PC-3 (cell line): ENCODE results near the gene BPIFA3. TPM values are rescaled to one million over a fixed set of nuclear protein-coding genes. Genes with fewer than 3 reads are reported as not detected.

ENCODE experiments used
- ATAC-seq: fragments of 200-7000 bp; cut with Tn5 transposase; 2 replicates; pipeline ENCODE4 v1.9.1; 2020; ENCODE audit warnings: mild to moderate bottlenecking, moderate library complexity
- BruUV-seq: library from RNA; stranded (reverse); fragments of 400-500 nt; replicated peaks from 2 replicates; lab custom pipeline; 2021; lab: Mats Ljungman, UMichigan
- CTCF ChIA-PET: fragments of 300-600 bp; sonication (Branson Sonifier 250); formaldehyde crosslinking; loops from one replicate; lab custom pipeline; 2022; ENCODE audit warnings: antibody characterized with exemption; lab: Charles Lee
- POLR2A ChIA-PET: fragments of 300-600 bp; sonication (Branson Sonifier 250); formaldehyde crosslinking; loops from one replicate; lab custom pipeline; 2022; ENCODE audit warnings: antibody characterized with exemption; ENCODE audit not compliant: unreplicated experiment; lab: Charles Lee
- DNase-seq: peaks from one replicate; pipeline ENCODE4 v3.0.0-alpha.2; 2015
- H2AFZ ChIP-seq: fragments of 300-600 bp; sonication (generic); 2 replicates; pipeline ENCODE4 v1.6.0; 2016; ENCODE audit warnings: antibody characterized with exemption, low read length
- H3F3A ChIP-seq: fragments of 300-600 bp; sonication (generic); one replicate; pipeline ENCODE4 v1.6.0; 2017; ENCODE audit warnings: antibody characterized with exemption, low read length, control low read depth, mild to moderate bottlenecking; ENCODE audit not compliant: unreplicated experiment
- H3K27ac ChIP-seq: fragments of 300-600 bp; sonication (generic); 2 replicates; pipeline ENCODE4 v1.5.1; 2016; ENCODE audit warnings: mild to moderate bottlenecking, low read length
- H3K27me3 ChIP-seq: fragments of 300-600 bp; sonication (generic); 2 replicates; pipeline ENCODE4 v1.6.1; 2016; ENCODE audit warnings: low read length, mixed read lengths
- H3K36me3 ChIP-seq: fragments of 300-600 bp; sonication (generic); 2 replicates; pipeline ENCODE4 v1.6.1; 2016; ENCODE audit warnings: low read depth, mixed run types, low read length, mixed read lengths
- H3K4me1 ChIP-seq: fragments of 300-600 bp; sonication (generic); 2 replicates; pipeline ENCODE4 v1.5.1; 2016; ENCODE audit warnings: low read length; ENCODE audit not compliant: insufficient read depth
- H3K4me2 ChIP-seq: fragments of 300-600 bp; sonication (generic); 2 replicates; pipeline ENCODE4 v1.6.0; 2016; ENCODE audit warnings: low read length
- H3K4me3 ChIP-seq: fragments of 300-600 bp; sonication (generic); 2 replicates; pipeline ENCODE4 v1.5.1; 2016; ENCODE audit warnings: mild to moderate bottlenecking, low read length, mixed read lengths
- H3K79me2 ChIP-seq: fragments of 300-600 bp; sonication (generic); 2 replicates; pipeline ENCODE4 v1.6.1; 2017; ENCODE audit warnings: low read length, mixed read lengths
- H3K9ac ChIP-seq: fragments of 300-600 bp; sonication (generic); 2 replicates; pipeline ENCODE4 v1.6.0; 2016; ENCODE audit warnings: mild to moderate bottlenecking, low read length
- H3K9me2 ChIP-seq: fragments of 300-600 bp; sonication (generic); replicated peaks from 2 replicates; pipeline ENCODE4 v1.6.1; 2016; ENCODE audit warnings: mixed run types, low read length, mixed read lengths
- H3K9me3 ChIP-seq: fragments of 300-600 bp; sonication (generic); 2 replicates; pipeline ENCODE4 v1.6.1; 2016; ENCODE audit warnings: low read length, mixed read lengths
- H4K20me1 ChIP-seq: fragments of 300-600 bp; sonication (generic); 2 replicates; pipeline ENCODE4 v1.6.1; 2016; ENCODE audit warnings: low read length, mixed read lengths
- CTCF ChIP-seq: fragments of 300-600 bp; sonication (generic); conservative IDR thresholded peaks from 2 replicates; pipeline ENCODE4 v1.5.1; 2017; ENCODE audit warnings: antibody characterized with exemption, low read depth, mild to moderate bottlenecking, low read length
- EZH2 ChIP-seq: fragments of 300-600 bp; sonication (generic); IDR thresholded peaks from one replicate; pipeline ENCODE4 v1.6.1; 2017; ENCODE audit warnings: antibody characterized with exemption, mild to moderate bottlenecking, low read length; ENCODE audit not compliant: unreplicated experiment
- EZH2phosphoT487 ChIP-seq: fragments of 300-600 bp; sonication (generic); IDR thresholded peaks from 2 replicates; pipeline ENCODE4 v1.6.1; 2018; ENCODE audit warnings: mild to moderate bottlenecking, antibody characterized with exemption, low read length, borderline replicate concordance
- intact Hi-C: fragments of 100-400 bp; cut with micrococcal nuclease; formaldehyde crosslinking; loops from 2 replicates; pipeline ENCODE4 v1.9.0; 2023
- total RNA-seq: library from RNA; depleted of rRNA; stranded (reverse); fragments of >200 nt; gene quantifications from 2 replicates; pipeline ENCODE4 v1.2.3, GENCODE V29; 2014

BPIFA3 gene
- total RNA-seq, 1 experiment from 2014 or later: not detected

GRCh38 chr20:33275215-33275614 lies 58.1 kb downstream of the BPIFA3 start:
- no peaks in the 10 kb centered on the region for H3K9me3 ChIP-seq
- H3K4me1 ChIP-seq: no peaks in the 10 kb centered on the region
- no peaks in the 10 kb centered on the region for H3K79me2 ChIP-seq
- TF ChIP-seq EZH2phosphoT487 (no peak), EZH2 (no peak), CTCF (no peak)
- no peak overlapping the region for H3K9ac ChIP-seq
- ATAC-seq: no peak
- no peak overlapping the region for H3K4me2 ChIP-seq
- no peaks in the 10 kb centered on the region for H3K9me2 ChIP-seq
- no peaks in the 10 kb centered on the region for H3K36me3 ChIP-seq
- DNase-seq: no peak
- H3K27ac ChIP-seq: no peak overlapping the region
- intact Hi-C loops: no loop called here
- POLR2A ChIA-PET: no interaction called here
- CTCF ChIA-PET: no interaction called here
- H3K27me3 ChIP-seq: peaks cover 68% of the 10 kb centered on the region
- H3K4me3 ChIP-seq: no peak overlapping the region
- H4K20me1 ChIP-seq: no peaks in the 10 kb centered on the region
- no peak overlapping the region for H2AFZ ChIP-seq
- no peaks in the 10 kb centered on the region for H3F3A ChIP-seq
- no TSS peak for BruUV-seq

DNA sequence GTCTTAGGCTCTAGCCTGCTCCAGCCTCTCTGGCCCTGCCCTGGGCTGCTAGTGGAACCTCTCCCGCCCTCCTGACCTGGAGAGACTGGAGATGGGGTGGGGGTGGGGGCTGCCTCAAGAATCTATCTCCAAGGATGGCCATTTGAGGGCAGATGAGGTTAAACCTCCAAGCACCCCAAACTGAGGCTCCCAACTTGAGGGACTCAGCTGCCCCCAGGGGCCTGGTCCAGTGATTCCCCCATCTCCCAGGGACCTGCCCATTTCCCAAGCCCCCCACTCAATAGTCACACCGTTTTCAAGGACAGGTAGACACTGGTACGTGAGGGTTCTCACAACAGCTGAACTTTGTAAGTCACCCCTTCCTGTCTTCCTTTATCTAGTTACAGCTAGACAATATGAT lies 58.7 kb downstream of the BPIFA3 start:
- H3F3A ChIP-seq: no peaks in the 10 kb centered on the region
- ATAC-seq: no peak
- no TSS peak for BruUV-seq

More for the DNA sequence above, 58.7 kb downstream of the BPIFA3 start:
- Histone ChIP-seq H3K4me3 (no peak overlapping the region), H3K79me2 (no peaks in the 10 kb centered on the region), H3K9me2 (no peaks in the 10 kb centered on the region), H3K9me3 (no peaks in the 10 kb centered on the region), H3K9ac (no peak overlapping the region), H2AFZ (no peak overlapping the region), H3K27me3 (peaks cover 68% of the 10 kb centered on the region), H3K27ac (no peak overlapping the region), H3K4me2 (no peak overlapping the region), H4K20me1 (no peaks in the 10 kb centered on the region), H3K4me1 (no peaks in the 10 kb centered on the region), H3K36me3 (no peaks in the 10 kb centered on the region)
- POLR2A ChIA-PET: no interaction called here
- DNase-seq: no peak
- TF ChIP-seq EZH2phosphoT487: no peak
- no peak for TF ChIP-seq CTCF
- TF ChIP-seq EZH2: no peak
- intact Hi-C loops: no loop called here
- CTCF ChIA-PET: no interaction called here
